HG03095 (cell line): Measurements from ENCODE around the gene NUP210L.
A peak's percentile ranks its signal among the peaks of the same experiment; 100 is the strongest.
"Not testable (repeated sequence)": the region's sequence is repeated elsewhere in the genome, so short reads cannot be mapped to it uniquely, and the experiment has no call there.

Source experiments
- ATAC-seq: cut with Tn5 transposase; IDR thresholded peaks from one replicate; pipeline ENCODE4 v1.9.1; 2021; ENCODE audit warnings: moderate library complexity; ENCODE audit not compliant: unreplicated experiment

The NUP210L gene

GRCh38 chr1:154170547-154171222, 15.8 kb upstream of the NUP210L start:
- ATAC-seq: no peak

GRCh38 chr1:154167461-154167860, 12.6 kb upstream of the NUP210L start:
- no peak for ATAC-seq

- ATAC-seq: no peak
These were observed 11.3 kb upstream of the NUP210L start for GRCh38 chr1:154166207-154166606.

GRCh38 chr1:154159554-154159953, 4.7 kb upstream of the NUP210L start:
- ATAC-seq: no peak

GRCh38 chr1:154158307-154159125, 3.6 kb upstream of the NUP210L start:
- ATAC-seq: no peak

- ATAC-seq: peak; percentile 68
These were observed 2.8 kb upstream of the NUP210L start for GRCh38 chr1:154157520-154158306.

GRCh38 chr1:154155251-154155650, 378 bp upstream of the NUP210L start:
- ATAC-seq: no peak

- ATAC-seq: no peak
These were observed 820 bp downstream of the NUP210L start for GRCh38 chr1:154154053-154154452.

GRCh38 chr1:154151311-154151710, 3.6 kb downstream of the NUP210L start:
- ATAC-seq: no peak

GRCh38 chr1:154148807-154149206, 6.1 kb downstream of the NUP210L start:
- no peak for ATAC-seq

- not testable (repeated sequence) for ATAC-seq
These were observed 7.4 kb downstream of the NUP210L start for GRCh38 chr1:154147505-154147904.

- ATAC-seq: no peak
These were observed 8.9 kb downstream of the NUP210L start for GRCh38 chr1:154145986-154146385.

GRCh38 chr1:154142358-154142757, 12.5 kb downstream of the NUP210L start:
- no peak for ATAC-seq

GRCh38 chr1:154141240-154141639, 13.6 kb downstream of the NUP210L start:
- no peak for ATAC-seq

- no peak for ATAC-seq
These were observed 17.0 kb downstream of the NUP210L start for GRCh38 chr1:154137888-154138287.

GRCh38 chr1:154133256-154133655, 21.6 kb downstream of the NUP210L start:
- no peak for ATAC-seq

GRCh38 chr1:154129391-154129970, 25.4 kb downstream of the NUP210L start:
- ATAC-seq: no peak

GRCh38 chr1:154123205-154123604, 31.7 kb downstream of the NUP210L start:
- not testable (repeated sequence) for ATAC-seq

- ATAC-seq: no peak
These were observed 37.2 kb downstream of the NUP210L start for GRCh38 chr1:154117642-154118041.

- ATAC-seq: no peak
These were observed 39.7 kb downstream of the NUP210L start for GRCh38 chr1:154115180-154115579.

- ATAC-seq: no peak
These were observed 50.3 kb downstream of the NUP210L start for GRCh38 chr1:154104433-154105082.
